Neutrophil (primary cell): ENCODE results near the gene RAPGEFL1.

Experiments
- H3K27ac ChIP-seq: fragments of 200-600 bp; sonication (generic); 2 replicates; pipeline ENCODE4 v1.5.1; 2016; ENCODE audit warnings: mild to moderate bottlenecking, moderate library complexity
- H3K27me3 ChIP-seq: fragments of 200-600 bp; sonication (generic); 2 replicates; pipeline ENCODE4 v1.6.0; 2016; ENCODE audit warnings: mild to moderate bottlenecking
- H3K36me3 ChIP-seq: fragments of 200-600 bp; sonication (generic); 2 replicates; pipeline ENCODE4 v1.5.1; 2017
- H3K4me1 ChIP-seq, 2 experiments: fragments of 200-600 bp in 1 of 2; sonication (generic) in 1 of 2; 1 replicate in 1 of 2; 2 replicates in 1 of 2; pipeline versions ENCODE4 v1.5.1 to v1.6.1; 2013 to 2016; ENCODE audit warnings: low read depth in 1 of 2, low read length in 1 of 2, mild to moderate bottlenecking in 1 of 2, moderate library complexity in 1 of 2; ENCODE audit not compliant: control insufficient read depth in 1 of 2, insufficient read depth in 1 of 2
- H3K4me3 ChIP-seq, 2 experiments: fragments of 200-600 bp in 1 of 2; sonication (generic) in 1 of 2; 1 replicate in 1 of 2; 2 replicates in 1 of 2; pipeline ENCODE4 v1.5.1; 2013 to 2016; ENCODE audit warnings: low read depth in 1 of 2, low read length in 1 of 2, mild to moderate bottlenecking in 1 of 2, moderate library complexity in 1 of 2
- H3K9me3 ChIP-seq: fragments of 200-600 bp; sonication (generic); 2 replicates; pipeline ENCODE4 v1.5.1; 2016
- TF ChIP-seq, protein P1 (sequence below): fragments of 200-600 bp; sonication (generic); IDR thresholded peaks from 2 replicates; pipeline ENCODE4 v1.5.1; 2016; ENCODE audit warnings: antibody characterized with exemption

Gene RAPGEFL1

DNA sequence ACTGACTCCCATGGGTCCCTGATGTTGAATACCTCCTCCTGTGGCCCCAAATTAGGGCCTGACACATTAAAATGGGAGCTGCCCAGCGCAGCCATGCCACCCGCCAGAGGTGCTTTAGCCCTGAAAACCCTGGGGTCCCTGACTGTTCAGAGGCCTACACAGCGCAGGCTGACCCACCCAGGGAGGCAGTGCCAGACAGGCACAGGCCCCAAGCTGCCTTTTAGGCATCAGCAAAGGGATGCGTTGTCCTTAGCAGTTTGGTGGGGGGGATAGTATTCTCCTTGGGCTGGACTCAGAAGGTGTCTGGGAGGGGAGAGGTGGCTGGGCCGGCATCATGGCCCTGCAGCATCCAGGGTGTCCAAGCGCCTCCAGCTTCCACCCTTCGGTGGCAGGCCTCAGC, 1.4 kb downstream of the RAPGEFL1 start:
- peaks cover 35% of the 10 kb centered on the region for H3K27me3 ChIP-seq
- H3K36me3 ChIP-seq: peaks cover 55% of the 10 kb centered on the region
- H3K27ac ChIP-seq: no peak overlapping the region
- peaks cover 10 to 14% of the 10 kb centered on the region in 2 experiments for H3K4me1 ChIP-seq
- H3K9me3 ChIP-seq: no peaks in the 10 kb centered on the region
- TF ChIP-seq, protein P1, sequence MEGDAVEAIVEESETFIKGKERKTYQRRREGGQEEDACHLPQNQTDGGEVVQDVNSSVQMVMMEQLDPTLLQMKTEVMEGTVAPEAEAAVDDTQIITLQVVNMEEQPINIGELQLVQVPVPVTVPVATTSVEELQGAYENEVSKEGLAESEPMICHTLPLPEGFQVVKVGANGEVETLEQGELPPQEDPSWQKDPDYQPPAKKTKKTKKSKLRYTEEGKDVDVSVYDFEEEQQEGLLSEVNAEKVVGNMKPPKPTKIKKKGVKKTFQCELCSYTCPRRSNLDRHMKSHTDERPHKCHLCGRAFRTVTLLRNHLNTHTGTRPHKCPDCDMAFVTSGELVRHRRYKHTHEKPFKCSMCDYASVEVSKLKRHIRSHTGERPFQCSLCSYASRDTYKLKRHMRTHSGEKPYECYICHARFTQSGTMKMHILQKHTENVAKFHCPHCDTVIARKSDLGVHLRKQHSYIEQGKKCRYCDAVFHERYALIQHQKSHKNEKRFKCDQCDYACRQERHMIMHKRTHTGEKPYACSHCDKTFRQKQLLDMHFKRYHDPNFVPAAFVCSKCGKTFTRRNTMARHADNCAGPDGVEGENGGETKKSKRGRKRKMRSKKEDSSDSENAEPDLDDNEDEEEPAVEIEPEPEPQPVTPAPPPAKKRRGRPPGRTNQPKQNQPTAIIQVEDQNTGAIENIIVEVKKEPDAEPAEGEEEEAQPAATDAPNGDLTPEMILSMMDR: no peak
- H3K4me3 ChIP-seq: no peak overlapping the region

DNA sequence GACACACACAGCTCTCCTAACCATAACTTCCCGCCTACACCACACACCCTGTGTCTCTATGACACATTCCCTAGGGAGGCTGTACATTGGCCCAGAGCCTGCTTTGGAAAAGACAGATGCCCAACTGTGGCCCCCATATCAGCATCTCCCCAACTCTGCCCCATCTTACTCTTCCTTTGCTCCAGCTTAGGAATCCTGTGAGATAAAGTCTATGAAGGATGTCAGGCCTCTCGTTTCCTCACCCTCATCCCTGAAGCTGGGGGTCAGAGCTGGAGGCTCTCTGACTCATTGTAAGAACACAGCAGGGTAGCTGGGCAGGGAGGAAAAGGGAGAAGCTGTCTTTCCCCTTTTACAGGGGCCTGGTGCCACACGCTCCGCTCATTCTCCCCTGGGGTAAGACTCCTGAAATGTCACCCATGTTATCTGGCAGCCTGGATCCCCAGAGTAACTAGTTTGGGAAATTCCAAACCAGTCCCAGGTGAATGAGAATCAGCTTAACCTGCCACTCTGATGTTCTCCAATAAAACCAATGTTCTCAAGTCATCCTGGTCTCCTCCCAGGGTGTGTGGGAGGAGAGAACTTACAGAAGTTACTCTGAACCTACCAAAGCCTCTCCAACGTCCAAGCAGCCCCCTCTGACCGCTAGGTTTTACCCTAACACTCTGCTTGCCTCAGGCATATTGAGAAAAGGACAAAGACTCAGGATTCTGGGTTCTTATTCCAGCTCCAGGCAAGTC, 2.8 kb downstream of the RAPGEFL1 start:
- no peak overlapping the region for H3K4me3 ChIP-seq
- no peak overlapping the region for H3K27ac ChIP-seq
- TF ChIP-seq, protein P1: no peak
- H3K27me3 ChIP-seq: peaks cover 35% of the 10 kb centered on the region
- H3K9me3 ChIP-seq: no peaks in the 10 kb centered on the region
- peaks cover 41% of the 10 kb centered on the region for H3K36me3 ChIP-seq
- H3K4me1 ChIP-seq: peaks cover 10 to 14% of the 10 kb centered on the region in 2 experiments

DNA sequence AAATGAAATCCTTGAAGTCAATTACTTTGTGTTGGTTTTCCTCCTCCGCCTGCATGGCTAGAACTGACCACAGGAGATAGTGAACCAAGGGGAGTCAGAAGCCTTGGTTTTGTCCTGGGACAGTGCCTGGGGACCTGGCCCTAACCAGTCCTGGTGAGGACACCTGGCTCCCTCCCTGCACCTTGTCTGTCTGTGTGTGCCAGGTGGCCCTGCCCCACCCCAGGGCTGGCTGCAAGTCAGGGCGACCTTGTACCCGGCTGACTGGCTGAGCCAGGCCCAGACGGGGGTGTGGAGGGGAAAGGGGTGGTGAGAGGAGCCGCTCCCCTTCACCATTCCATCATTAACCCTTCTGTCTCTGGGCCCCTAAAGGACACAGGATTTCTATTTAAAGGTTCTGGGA, 3.4 kb downstream of the RAPGEFL1 start:
- H3K36me3 ChIP-seq: peaks cover 37% of the 10 kb centered on the region
- peaks cover 10 to 14% of the 10 kb centered on the region in 2 experiments for H3K4me1 ChIP-seq
- no peak overlapping the region for H3K27ac ChIP-seq
- no peak overlapping the region for H3K4me3 ChIP-seq
- no peaks in the 10 kb centered on the region for H3K9me3 ChIP-seq
- peaks cover 35% of the 10 kb centered on the region for H3K27me3 ChIP-seq
- TF ChIP-seq, protein P1: no peak

DNA sequence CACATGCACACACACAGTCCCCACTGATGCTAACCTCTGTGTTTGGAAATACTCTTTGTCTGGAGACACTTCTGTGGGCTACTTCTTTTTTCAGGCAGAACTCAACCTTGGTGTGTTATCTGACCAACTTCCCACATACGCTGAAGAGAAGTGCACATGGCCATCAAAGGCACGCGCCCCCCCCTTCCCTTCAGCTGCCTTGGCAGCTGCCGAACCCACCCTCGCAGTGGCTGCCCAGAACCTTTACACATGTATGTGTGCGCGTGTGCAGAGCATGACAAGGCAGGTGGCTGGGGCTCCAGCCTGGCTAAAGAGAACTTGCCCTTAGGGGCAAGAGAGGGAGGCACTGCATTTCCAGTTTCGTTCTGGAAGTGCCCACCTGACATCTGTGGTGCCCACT, 3.9 kb downstream of the RAPGEFL1 start:
- H3K36me3 ChIP-seq: peaks cover 32% of the 10 kb centered on the region
- H3K9me3 ChIP-seq: no peaks in the 10 kb centered on the region
- peaks cover 35% of the 10 kb centered on the region for H3K27me3 ChIP-seq
- peaks cover 10 to 14% of the 10 kb centered on the region in 2 experiments for H3K4me1 ChIP-seq
- H3K4me3 ChIP-seq: no peak overlapping the region
- H3K27ac ChIP-seq: no peak overlapping the region
- TF ChIP-seq, protein P1: no peak

DNA sequence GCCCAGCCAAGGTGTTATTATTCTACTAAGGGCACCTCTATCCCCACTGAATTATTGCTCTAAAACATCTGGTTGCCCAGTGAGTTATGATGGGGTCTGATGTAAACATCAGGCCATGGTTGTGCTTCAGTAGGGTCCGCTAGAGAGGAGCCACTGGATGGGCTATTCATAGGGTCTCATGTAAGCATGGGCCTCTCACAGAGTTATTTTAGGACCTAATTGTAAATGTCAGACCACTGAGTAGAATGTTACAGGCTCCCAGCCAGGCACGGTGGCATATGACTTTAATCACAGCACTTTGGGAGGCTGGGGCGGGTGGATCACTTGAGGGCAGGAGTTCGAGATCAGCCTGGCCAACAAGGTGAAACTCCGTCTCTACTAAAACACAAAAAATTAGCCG, 5.3 kb downstream of the RAPGEFL1 start:
- no peak overlapping the region for H3K27ac ChIP-seq
- H3K4me1 ChIP-seq: peaks cover 5 to 6% of the 10 kb centered on the region in 2 experiments
- H3K9me3 ChIP-seq: no peaks in the 10 kb centered on the region
- no peak overlapping the region for H3K4me3 ChIP-seq
- H3K36me3 ChIP-seq: peaks cover 24% of the 10 kb centered on the region
- TF ChIP-seq, protein P1: no peak
- H3K27me3 ChIP-seq: peaks cover 23% of the 10 kb centered on the region
